Activated T-helper 17 cell treated with anti-CD3 and anti-CD28 coated beads, Interleukin-2, amount 50 U/mL, for 72 hours (primary cell): ENCODE measurements around the gene PARK7. TPM values are rescaled to one million over a fixed set of nuclear protein-coding genes. Genes with fewer than 3 reads are reported as not detected.

ENCODE experiments used
- ATAC-seq: fragments of 150-1000 bp; cut with Tn5 transposase; replicated peaks from 2 replicates; pipeline ENCODE4 v1.10.0; 2021; ENCODE audit warnings: mild to moderate bottlenecking, moderate library complexity
- H3K27ac Mint-ChIP-seq: one replicate; pipeline ENCODE4 v1.8.0; 2022; ENCODE audit warnings: mixed read lengths
- H3K27me3 Mint-ChIP-seq: one replicate; pipeline ENCODE4 v1.8.0; 2022; ENCODE audit warnings: mixed read lengths
- H3K36me3 Mint-ChIP-seq: one replicate; pipeline ENCODE4 v1.8.0; 2022; ENCODE audit warnings: low read depth, mild to moderate bottlenecking, mixed read lengths
- H3K4me1 Mint-ChIP-seq: one replicate; pipeline ENCODE4 v1.8.0; 2022; ENCODE audit warnings: mixed read lengths
- H3K4me3 Mint-ChIP-seq: one replicate; pipeline ENCODE4 v1.8.0; 2022; ENCODE audit warnings: mild to moderate bottlenecking, mixed read lengths
- H3K9me3 Mint-ChIP-seq: one replicate; pipeline ENCODE4 v1.8.0; 2022; ENCODE audit warnings: mixed read lengths
- total RNA-seq, 2 donors: library from RNA; stranded (reverse); gene quantifications; one replicate each; pipeline ENCODE4 v1.2.3, GENCODE V29; 2022

The PARK7 gene
- total RNA-seq, 2 donors from 2014 or later, result 262 to 416 TPM

DNA sequence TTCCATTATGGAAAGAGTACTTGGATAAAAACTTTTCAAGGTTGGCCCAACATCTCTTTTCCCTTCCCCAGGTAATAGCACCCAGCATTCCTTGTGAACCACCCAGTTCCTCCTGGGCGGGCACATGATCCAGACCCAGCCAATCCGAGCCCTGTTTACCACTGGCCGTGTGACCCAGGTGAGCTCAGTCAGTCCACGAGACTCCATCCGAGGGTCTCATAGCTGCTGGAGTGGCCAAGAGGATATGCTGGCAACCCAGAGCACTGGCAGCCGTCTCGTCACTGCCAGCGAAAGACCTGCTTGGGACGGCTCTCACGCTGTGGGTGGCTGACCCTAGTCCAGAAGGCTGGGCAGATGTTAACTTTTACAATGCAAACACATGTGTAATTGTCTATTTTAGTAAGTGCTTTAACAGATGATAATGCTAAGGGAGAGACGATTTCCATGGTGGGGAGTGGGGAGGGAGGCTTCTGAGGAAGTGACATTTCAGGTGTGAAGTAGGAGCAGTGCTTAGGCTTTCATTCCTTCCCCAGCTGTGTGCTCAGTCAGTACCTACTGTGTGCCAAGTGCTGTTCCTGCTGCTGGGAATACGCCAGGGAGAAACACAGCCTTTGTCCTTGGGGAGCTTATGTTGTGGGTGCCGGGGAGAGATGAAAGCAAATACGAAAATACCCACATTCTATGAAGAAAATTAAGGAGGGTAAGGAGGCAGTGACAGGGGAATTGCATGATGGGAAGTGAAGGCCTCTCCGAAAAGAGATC is 24.5 kb downstream of the PARK7 start:
- no peaks in the 10 kb centered on the region for H3K27me3 Mint-ChIP-seq
- no peaks in the 10 kb centered on the region for H3K9me3 Mint-ChIP-seq
- ATAC-seq, result no peak
- H3K36me3 Mint-ChIP-seq, result peaks cover 88% of the 10 kb centered on the region
- peaks cover 26% of the 10 kb centered on the region for H3K4me1 Mint-ChIP-seq
- peak overlapping the region; percentile 31 for H3K27ac Mint-ChIP-seq
- no peak overlapping the region for H3K4me3 Mint-ChIP-seq

GRCh38 chr1:7987528-7987927 is 26.0 kb downstream of the PARK7 start:
- H3K36me3 Mint-ChIP-seq, result peaks cover 76% of the 10 kb centered on the region
- ATAC-seq, result no peak

DNA sequence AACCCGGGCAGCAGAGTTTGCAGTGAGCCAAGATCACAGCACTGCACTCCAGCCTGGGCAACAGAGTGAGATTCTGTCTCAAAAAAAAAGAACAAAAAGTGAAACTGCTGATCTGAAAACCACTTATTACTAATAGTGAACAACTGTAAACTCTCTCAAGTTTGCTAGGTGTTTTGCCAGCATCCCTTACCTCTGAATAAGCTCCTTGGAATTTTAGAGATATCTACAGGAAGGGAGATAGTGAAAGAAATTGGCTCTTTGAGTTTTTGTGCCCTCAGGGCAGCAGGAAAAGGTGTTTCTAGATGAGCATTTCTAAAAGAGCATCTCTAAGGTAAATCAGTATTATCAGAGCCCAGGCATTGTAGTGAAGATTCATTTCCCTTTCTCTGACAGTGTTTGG is 27.1 kb downstream of the PARK7 start:
- H3K27ac Mint-ChIP-seq, result no peak overlapping the region

More at GRCh38 chr1:7987528-7987927, 26.0 kb downstream of the PARK7 start:
- Mint-ChIP-seq H3K27me3 (no peaks in the 10 kb centered on the region), H3K27ac (no peak overlapping the region), H3K9me3 (no peaks in the 10 kb centered on the region), H3K4me1 (peaks cover 21% of the 10 kb centered on the region), H3K4me3 (no peak overlapping the region)

GRCh38 chr1:7989762-7990428 is 28.4 kb downstream of the PARK7 start:
- Mint-ChIP-seq H3K9me3 (no peaks in the 10 kb centered on the region), H3K4me1 (peaks cover 20% of the 10 kb centered on the region), H3K27ac (no peak overlapping the region), H3K27me3 (no peaks in the 10 kb centered on the region), H3K36me3 (peaks cover 53% of the 10 kb centered on the region), H3K4me3 (no peak overlapping the region)
- no peak for ATAC-seq

More for the DNA sequence above, 27.1 kb downstream of the PARK7 start:
- no peak overlapping the region for H3K4me3 Mint-ChIP-seq
- no peaks in the 10 kb centered on the region for H3K9me3 Mint-ChIP-seq
- H3K27me3 Mint-ChIP-seq, result no peaks in the 10 kb centered on the region
- H3K4me1 Mint-ChIP-seq, result peaks cover 16% of the 10 kb centered on the region
- peaks cover 66% of the 10 kb centered on the region for H3K36me3 Mint-ChIP-seq
- ATAC-seq, result no peak

GRCh38 chr1:7991504-7992440 is 30.3 kb downstream of the PARK7 start:
- H3K27ac Mint-ChIP-seq, result no peak overlapping the region
- H3K36me3 Mint-ChIP-seq, result peaks cover 39% of the 10 kb centered on the region
- no peaks in the 10 kb centered on the region for H3K27me3 Mint-ChIP-seq
- ATAC-seq, result no peak
- peaks cover 14% of the 10 kb centered on the region for H3K4me1 Mint-ChIP-seq
- no peak overlapping the region for H3K4me3 Mint-ChIP-seq
- no peaks in the 10 kb centered on the region for H3K9me3 Mint-ChIP-seq

DNA sequence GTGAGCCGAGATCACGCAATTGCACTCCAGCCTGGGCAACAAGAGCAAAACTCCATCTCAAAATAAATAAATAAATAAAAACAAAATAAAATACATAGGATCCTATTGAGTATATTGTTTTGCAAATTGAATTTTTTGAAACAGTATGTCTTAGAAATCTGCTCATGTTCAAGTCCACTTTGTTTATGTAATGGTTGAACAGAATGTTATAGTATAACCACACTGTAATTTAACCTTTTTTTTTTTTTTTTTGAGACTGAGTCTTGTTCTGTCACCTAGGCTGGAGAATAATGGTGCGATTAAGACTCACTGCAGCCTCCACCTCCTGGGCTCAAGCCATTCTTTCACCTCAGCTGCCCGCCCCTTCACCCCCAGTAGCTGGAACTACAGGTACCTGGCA is 31.4 kb downstream of the PARK7 start:
- Mint-ChIP-seq H3K4me1 (peaks cover 14% of the 10 kb centered on the region), H3K27me3 (no peaks in the 10 kb centered on the region), H3K4me3 (no peak overlapping the region), H3K9me3 (no peaks in the 10 kb centered on the region), H3K27ac (no peak overlapping the region), H3K36me3 (peaks cover 30% of the 10 kb centered on the region)
- ATAC-seq, result no peak

DNA sequence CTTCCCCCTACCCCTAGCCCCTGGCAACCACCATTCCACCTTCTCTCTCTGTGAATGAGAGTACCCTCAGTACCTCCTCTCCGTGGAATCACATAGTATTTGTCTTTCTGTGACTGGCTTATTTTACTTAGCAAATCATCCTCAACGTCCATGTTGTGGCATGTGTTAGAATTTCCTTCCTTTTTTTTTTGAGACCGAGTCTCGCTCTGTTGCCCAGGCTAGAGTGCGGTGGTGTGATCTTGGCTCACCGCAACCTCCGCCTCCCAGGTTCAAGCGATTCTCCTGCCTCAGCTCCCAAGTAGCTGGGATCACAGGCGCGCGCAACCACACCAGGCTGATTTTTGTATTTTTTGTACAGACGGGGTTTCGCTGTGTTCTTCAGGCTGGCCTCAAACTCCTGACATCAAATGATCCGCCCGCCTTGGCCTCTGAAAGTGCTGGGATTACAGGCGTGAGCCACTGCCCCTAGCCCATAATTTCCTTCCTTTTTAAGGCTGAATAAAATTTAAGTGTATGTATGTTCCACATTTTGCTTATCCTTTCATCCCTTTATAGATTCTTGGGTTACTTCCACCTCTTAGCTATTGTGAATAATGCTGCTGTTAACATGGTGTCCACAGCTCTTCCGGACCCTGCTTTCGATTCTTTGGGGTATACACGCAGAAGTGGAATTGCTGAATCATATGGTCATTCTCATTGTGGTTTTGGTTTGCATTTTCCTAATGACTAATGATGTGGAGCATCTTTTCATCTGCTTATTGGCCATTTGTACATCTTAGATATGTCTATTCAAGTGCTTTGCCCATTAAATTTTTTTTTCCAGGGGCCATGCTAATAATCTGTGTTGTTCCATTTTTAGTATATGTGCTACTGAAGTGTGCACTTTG is 32.3 kb downstream of the PARK7 start:
- no peaks in the 10 kb centered on the region for H3K9me3 Mint-ChIP-seq
- peak; percentile 37 for ATAC-seq
- H3K4me3 Mint-ChIP-seq, result no peak overlapping the region
- no peak overlapping the region for H3K27ac Mint-ChIP-seq
- peaks cover 29% of the 10 kb centered on the region for H3K36me3 Mint-ChIP-seq
- peaks cover 14% of the 10 kb centered on the region for H3K4me1 Mint-ChIP-seq
- no peaks in the 10 kb centered on the region for H3K27me3 Mint-ChIP-seq

DNA sequence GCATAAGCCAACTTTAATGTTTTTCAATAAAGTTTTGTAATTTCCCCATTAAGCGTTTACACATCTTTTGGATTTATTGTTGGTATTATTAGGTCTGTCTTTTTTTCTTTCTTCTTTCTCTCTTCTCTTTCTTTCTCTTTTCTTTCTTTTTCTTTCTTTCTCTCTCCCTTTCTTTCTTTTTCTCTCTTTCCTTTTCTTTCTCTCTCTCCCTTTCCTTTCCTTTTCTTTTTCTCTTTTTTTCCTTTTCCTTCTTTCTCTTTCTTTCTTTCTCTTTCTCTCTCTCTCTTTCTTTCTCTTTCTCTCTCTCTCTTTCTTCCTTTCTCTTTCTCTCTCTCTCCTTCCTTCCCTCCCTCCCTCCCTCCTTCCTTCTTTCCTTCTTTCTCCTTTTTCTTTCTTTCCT is 33.3 kb downstream of the PARK7 start:
- Mint-ChIP-seq H3K36me3 (peaks cover 21% of the 10 kb centered on the region), H3K4me1 (peaks cover 13% of the 10 kb centered on the region), H3K27me3 (no peaks in the 10 kb centered on the region), H3K4me3 (no peak overlapping the region), H3K27ac (peak overlapping the region; percentile 34), H3K9me3 (no peaks in the 10 kb centered on the region)
- no peak for ATAC-seq

- Mint-ChIP-seq H3K36me3 (peaks cover 14% of the 10 kb centered on the region), H3K27ac (no peak overlapping the region), H3K4me1 (peaks cover 7% of the 10 kb centered on the region), H3K4me3 (no peak overlapping the region), H3K27me3 (no peaks in the 10 kb centered on the region), H3K9me3 (no peaks in the 10 kb centered on the region)
- no peak for ATAC-seq
These were observed 33.9 kb downstream of the PARK7 start for GRCh38 chr1:7995437-7995836.

DNA sequence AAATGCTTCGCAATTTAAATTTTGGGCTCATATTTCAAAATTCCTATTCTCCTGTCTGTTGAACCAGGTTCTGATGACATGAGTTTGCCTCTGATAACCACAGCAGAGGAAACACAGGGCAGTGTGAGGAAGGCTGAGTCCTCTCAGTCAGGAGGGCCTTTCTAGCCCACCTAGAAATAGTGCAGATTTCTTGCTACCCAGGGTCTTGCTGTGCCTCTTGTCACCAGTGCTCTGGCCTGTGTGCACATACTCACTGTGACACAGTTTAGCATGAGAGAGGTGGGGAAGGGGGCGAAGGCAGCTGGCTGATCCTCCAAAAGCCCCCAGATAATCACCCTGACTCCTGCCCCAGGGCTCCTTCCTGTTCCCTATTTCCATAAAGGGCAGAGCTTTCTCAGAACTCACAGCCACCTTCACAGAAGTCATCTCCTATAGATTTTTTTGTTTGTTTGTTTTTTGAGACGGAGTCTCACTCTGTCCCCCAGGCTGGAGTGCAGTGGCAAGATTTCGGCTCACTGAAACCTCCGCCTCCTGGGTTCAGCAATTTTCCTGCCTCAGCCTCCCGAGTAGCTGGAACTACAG is 40.9 kb downstream of the PARK7 start:
- H3K27me3 Mint-ChIP-seq, result no peaks in the 10 kb centered on the region
- no peak for ATAC-seq

DNA sequence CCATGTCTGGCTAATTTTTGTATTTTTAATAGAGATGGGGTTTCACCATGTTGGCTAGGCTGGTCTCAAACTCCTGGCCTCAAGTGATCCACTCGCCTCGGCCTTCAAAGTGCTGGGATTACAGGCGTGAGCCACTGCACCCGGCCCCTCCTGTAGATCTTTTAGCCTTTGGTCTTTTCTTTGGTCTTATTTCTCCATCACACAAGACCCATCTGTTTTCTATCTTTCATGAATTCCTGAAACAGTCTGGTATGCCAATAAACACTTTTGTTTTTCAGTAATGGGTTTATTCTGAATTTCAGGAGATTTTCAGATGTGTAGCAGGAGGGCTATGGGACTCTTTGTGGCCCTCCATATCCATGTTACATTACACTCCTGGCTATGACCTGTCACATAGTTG is 41.4 kb downstream of the PARK7 start:
- Mint-ChIP-seq H3K4me3 (no peak overlapping the region), H3K36me3 (peaks cover 5% of the 10 kb centered on the region), H3K27ac (no peak overlapping the region), H3K4me1 (peaks cover 4% of the 10 kb centered on the region), H3K27me3 (no peaks in the 10 kb centered on the region), H3K9me3 (no peaks in the 10 kb centered on the region)
- no peak for ATAC-seq

More for the DNA sequence above, 40.9 kb downstream of the PARK7 start:
- H3K4me1 Mint-ChIP-seq, result peaks cover 4% of the 10 kb centered on the region
- H3K9me3 Mint-ChIP-seq, result no peaks in the 10 kb centered on the region
- no peak overlapping the region for H3K27ac Mint-ChIP-seq
- no peak overlapping the region for H3K4me3 Mint-ChIP-seq
- H3K36me3 Mint-ChIP-seq, result peaks cover 5% of the 10 kb centered on the region

DNA sequence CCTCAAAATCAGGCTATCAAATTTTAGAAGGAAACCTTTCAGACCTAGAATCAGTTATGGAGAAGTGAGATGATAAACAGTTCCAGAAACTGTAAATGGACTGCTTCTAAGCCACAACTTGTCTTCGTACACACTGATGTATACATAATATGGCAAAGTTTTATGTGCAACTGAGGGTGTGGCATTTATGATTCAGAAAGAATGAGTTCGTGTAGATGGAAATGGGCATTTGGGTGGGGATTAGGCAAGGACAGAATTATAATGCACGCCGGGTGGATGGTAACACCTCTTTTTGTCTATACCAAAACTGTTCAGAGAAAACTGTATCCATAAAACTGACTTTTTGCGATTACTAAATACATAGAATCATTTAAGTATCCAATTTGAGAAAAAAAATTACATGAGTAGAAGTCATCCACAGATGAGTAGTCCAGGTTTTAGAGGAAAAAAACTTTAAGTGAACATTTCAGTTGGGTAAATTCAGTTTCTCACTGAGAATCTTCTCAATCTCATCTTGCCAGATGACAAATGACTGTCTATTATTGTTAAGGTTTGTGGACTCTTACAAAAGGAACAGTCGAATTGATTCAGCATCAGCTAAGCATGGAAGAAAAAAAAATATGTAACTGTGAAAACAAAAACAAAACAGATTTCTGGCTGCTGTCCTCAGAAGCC is 42.1 kb downstream of the PARK7 start:
- H3K27ac Mint-ChIP-seq, result no peak overlapping the region

More for the DNA sequence above, 42.1 kb downstream of the PARK7 start:
- no peaks in the 10 kb centered on the region for H3K27me3 Mint-ChIP-seq
- H3K9me3 Mint-ChIP-seq, result no peaks in the 10 kb centered on the region
- ATAC-seq, result no peak
- H3K36me3 Mint-ChIP-seq, result peaks cover 5% of the 10 kb centered on the region
- H3K4me1 Mint-ChIP-seq, result peaks cover 4% of the 10 kb centered on the region
- H3K4me3 Mint-ChIP-seq, result no peak overlapping the region
